ENCODE results near the gene KCNJ10.

The KCNJ10 gene

GRCh38 chr1:159955456-159955855 is 114.5 kb downstream of the KCNJ10 start:
- Histone ChIP-seq H3K4me1 (ENCODE audit: control insufficient read depth, low read length) (no peaks in the 10 kb centered on the region), H3K27me3 (ENCODE audit: control insufficient read depth, low read length) (peaks cover 23% of the 10 kb centered on the region), H3K4me3 (ENCODE audit: low read length) (no peak overlapping the region), H3F3A (ENCODE audit: control insufficient read depth, insufficient read depth) (no peaks in the 10 kb centered on the region), H4K20me1 (ENCODE audit: control insufficient read depth, insufficient read depth, low read depth, low read length) (no peaks in the 10 kb centered on the region), H3K9me3 (ENCODE audit: control insufficient read depth, insufficient read depth, low read length) (no peaks in the 10 kb centered on the region), H3K27ac (ENCODE audit: low read depth, low read length) (no peak overlapping the region), H3K36me3 (ENCODE audit: control insufficient read depth, low read length) (no peaks in the 10 kb centered on the region), H3K9me2 (replicated peaks; ENCODE audit: control insufficient read depth, low read length) (no peaks in the 10 kb centered on the region), H3K4me2 (ENCODE audit: low read length) (no peak overlapping the region), H3K79me2 (ENCODE audit: control insufficient read depth, low read length) (no peaks in the 10 kb centered on the region)
- TF ChIP-seq EZH2phosphoT487 (IDR thresholded peaks at IDR 0.05; ENCODE audit: borderline replicate concordance, low read length): no peak
- no peak for TF ChIP-seq CTCF (IDR thresholded peaks at IDR 0.05; ENCODE audit: low read depth, low read length, poor library complexity, severe bottlenecking)

- H4K20me1 ChIP-seq (ENCODE audit: control insufficient read depth, insufficient read depth, low read depth, low read length): no peaks in the 10 kb centered on the region
- no peaks in the 10 kb centered on the region for H3F3A ChIP-seq (ENCODE audit: control insufficient read depth, insufficient read depth)
- H3K27me3 ChIP-seq (ENCODE audit: control insufficient read depth, low read length): peaks cover 18% of the 10 kb centered on the region
- no peak within 1 kb of the TSS for H3K4me2 ChIP-seq (ENCODE audit: low read length)
- no peaks in the 10 kb centered on the region for H3K9me3 ChIP-seq (ENCODE audit: control insufficient read depth, insufficient read depth, low read length)
- H3K36me3 ChIP-seq (ENCODE audit: control insufficient read depth, low read length): no peaks in the 10 kb centered on the region
- no peaks in the 10 kb centered on the region for H3K79me2 ChIP-seq (ENCODE audit: control insufficient read depth, low read length)
- TF ChIP-seq CTCF (IDR thresholded peaks at IDR 0.05; ENCODE audit: low read depth, low read length, poor library complexity, severe bottlenecking) (no peak), EZH2phosphoT487 (IDR thresholded peaks at IDR 0.05; ENCODE audit: borderline replicate concordance, low read length) (no peak)
- H3K9me2 ChIP-seq (replicated peaks; ENCODE audit: control insufficient read depth, low read length): no peaks in the 10 kb centered on the region
- H3K27ac ChIP-seq (ENCODE audit: low read depth, low read length): no peak within 1 kb of the TSS
- H3K4me1 ChIP-seq (ENCODE audit: control insufficient read depth, low read length): no peaks in the 10 kb centered on the region
- no peak within 1 kb of the TSS for H3K4me3 ChIP-seq (ENCODE audit: low read length)
Measured at GRCh38 chr1:159953536-159954515, 116.1 kb downstream of the KCNJ10 start, which contains the start of gene SLAMF9. SLAMF9 (minus strand) TSS chr1:159954237; CDS start chr1:159954137, 100 bp downstream.

- TF ChIP-seq EZH2phosphoT487 (IDR thresholded peaks at IDR 0.05; ENCODE audit: borderline replicate concordance, low read length) (no peak), CTCF (IDR thresholded peaks at IDR 0.05; ENCODE audit: low read depth, low read length, poor library complexity, severe bottlenecking) (no peak)
- Histone ChIP-seq H3K27me3 (ENCODE audit: control insufficient read depth, low read length) (peaks cover 17% of the 10 kb centered on the region), H4K20me1 (ENCODE audit: control insufficient read depth, insufficient read depth, low read depth, low read length) (no peaks in the 10 kb centered on the region), H3K79me2 (ENCODE audit: control insufficient read depth, low read length) (no peaks in the 10 kb centered on the region), H3K4me3 (ENCODE audit: low read length) (no peak overlapping the region), H3K9me2 (replicated peaks; ENCODE audit: control insufficient read depth, low read length) (no peaks in the 10 kb centered on the region), H3K4me2 (ENCODE audit: low read length) (no peak overlapping the region), H3K36me3 (ENCODE audit: control insufficient read depth, low read length) (no peaks in the 10 kb centered on the region), H3K4me1 (ENCODE audit: control insufficient read depth, low read length) (no peaks in the 10 kb centered on the region), H3F3A (ENCODE audit: control insufficient read depth, insufficient read depth) (no peaks in the 10 kb centered on the region), H3K9me3 (ENCODE audit: control insufficient read depth, insufficient read depth, low read length) (no peaks in the 10 kb centered on the region), H3K27ac (ENCODE audit: low read depth, low read length) (no peak overlapping the region)
Measured at GRCh38 chr1:159952932-159953331, 117.0 kb downstream of the KCNJ10 start.
